HepG2 (cell line): ENCODE measurements around the gene SERPIND1. TPM values are rescaled to one million over a fixed set of nuclear protein-coding genes. Genes with fewer than 3 reads are reported as not detected.

Experiments used
- ATAC-seq: fragments of 200-7000 bp; cut with Tn5 transposase; 3 replicates; pipeline ENCODE4 v1.9.1; 2020; ENCODE audit warnings: mild to moderate bottlenecking, moderate library complexity
- BruUV-seq: library from RNA; stranded (reverse); fragments of 400-500 nt; replicated peaks from 2 replicates; lab custom pipeline; 2021; lab: Mats Ljungman, UMichigan
- CTCF ChIA-PET: fragments of 300-600 bp; formaldehyde crosslinking; extraction: SDS; loops from one replicate; lab custom pipeline; 2021; ENCODE audit warnings: low total read pairs, inconsistent platforms, low intra/inter-chr PET ratio; lab: Yijun Ruan, JAX
- POLR2A ChIA-PET: fragments of 350-600 bp; sonication (Branson Sonifier 250); formaldehyde crosslinking; loops from one replicate; lab custom pipeline; 2020; ENCODE audit warnings: antibody characterized with exemption, inconsistent platforms; lab: Yijun Ruan, JAX
- DNase-seq: peaks from one replicate; pipeline ENCODE4 v3.0.0-alpha.2; 2015; ENCODE audit warnings: low spot score
- FAIRE-seq: peaks from 3 replicates; lab custom pipeline; 2011; peaks lifted over from hg19 to GRCh38; lab: Jason Lieb, UNC
- H2AFZ ChIP-seq: one replicate; pipeline ENCODE4 v1.6.1; 2011; ENCODE audit warnings: low read length, inconsistent platforms
- H3K27ac ChIP-seq: fragments of 300-600 bp; 3 replicates; pipeline ENCODE4 v1.8.0; 2011; ENCODE audit warnings: mixed run types, mild to moderate bottlenecking, mixed read lengths, low read length, inconsistent platforms; ENCODE audit not compliant: insufficient read depth; ENCODE audit errors: extremely low read length
- H3K27me3 ChIP-seq, 2 experiments: fragments of 200-600 bp in 1 of 2; 2 replicates in 1 of 2; 3 replicates in 1 of 2; pipeline versions ENCODE4 v1.6.0 to v1.8.0; 2011; ENCODE audit warnings: low read length in 2 of 2, mild to moderate bottlenecking in 2 of 2, moderate library complexity in 2 of 2, inconsistent platforms in 1 of 2; ENCODE audit not compliant: insufficient read depth in 2 of 2, control insufficient read depth in 1 of 2
- H3K36me3 ChIP-seq, 2 experiments: fragments of 200-600 bp in 1 of 2; replicated peaks in 1 of 2; 2 replicates in 1 of 2; 3 replicates in 1 of 2; pipeline versions ENCODE4 v1.5.1 to v1.8.0; 2011; ENCODE audit warnings: low read length in 2 of 2, inconsistent platforms in 1 of 2; ENCODE audit not compliant: insufficient read depth in 2 of 2, control insufficient read depth in 1 of 2
- H3K4me1 ChIP-seq: 2 replicates; pipeline ENCODE4 v1.5.1; 2012; ENCODE audit warnings: low read length, inconsistent platforms; ENCODE audit not compliant: insufficient read depth
- H3K4me2 ChIP-seq: 2 replicates; pipeline ENCODE4 v1.6.0; 2011; ENCODE audit warnings: low read depth, low read length, inconsistent platforms
- H3K4me3 ChIP-seq, 3 experiments: fragments of 200-600 bp in 1 of 3; sonication (generic), shearing (Covaris generic) in 1 of 3; replicated peaks in 1 of 3; 2 replicates each; pipeline ENCODE4 v1.5.1; 2011 to 2016; ENCODE audit warnings: low read length in 3 of 3, inconsistent platforms in 2 of 3, low read depth in 2 of 3, mild to moderate bottlenecking in 2 of 3, control low read depth in 1 of 3, mixed read lengths in 1 of 3; ENCODE audit not compliant: insufficient read depth in 1 of 3
- H3K79me2 ChIP-seq: one replicate; pipeline ENCODE4 v1.6.1; 2011; ENCODE audit warnings: low read length, inconsistent platforms; ENCODE audit not compliant: insufficient read depth
- H3K9ac ChIP-seq: 2 replicates; pipeline ENCODE4 v1.6.0; 2011; ENCODE audit warnings: mild to moderate bottlenecking, low read depth, low read length, inconsistent platforms; ENCODE audit not compliant: insufficient read depth
- H3K9me3 ChIP-seq: 2 replicates; pipeline ENCODE4 v1.5.1; 2012; ENCODE audit warnings: mild to moderate bottlenecking, low read length
- H4K20me1 ChIP-seq: 2 replicates; pipeline ENCODE4 v1.6.0; 2011; ENCODE audit warnings: inconsistent platforms, mild to moderate bottlenecking, low read length, moderate library complexity; ENCODE audit not compliant: insufficient read depth
- AGO2 ChIP-seq: fragments of 200-400 bp; formaldehyde crosslinking; optimal IDR thresholded peaks from 2 replicates; pipeline ENCODE3; 2017; ENCODE audit warnings: mild to moderate bottlenecking, low read depth, low read length, moderate library complexity
- ARID4A ChIP-seq: sonication (generic); formaldehyde crosslinking; IDR thresholded peaks from 2 replicates; pipeline ENCODE4 v1.5.0; 2020; ENCODE audit warnings: mild to moderate bottlenecking, missing genetic modification reagents, borderline replicate concordance
- NAIF1 ChIP-seq: sonication (generic); formaldehyde crosslinking; IDR thresholded peaks from 2 replicates; pipeline ENCODE4 v1.5.0; 2020; ENCODE audit warnings: mild to moderate bottlenecking, missing genetic modification reagents, borderline replicate concordance
- POLR2A ChIP-seq, 2 experiments: IDR thresholded peaks; 2 replicates each; pipeline ENCODE4 v1.6.1; 2011; ENCODE audit warnings: low read depth in 2 of 2, low read length in 2 of 2, mild to moderate bottlenecking in 1 of 2, moderate library complexity in 1 of 2; ENCODE audit not compliant: insufficient read depth in 1 of 2
- POLR2G ChIP-seq: fragments of 200-400 bp; formaldehyde crosslinking; IDR thresholded peaks from 2 replicates; pipeline ENCODE4 v1.6.1; 2018; ENCODE audit warnings: mild to moderate bottlenecking, low read depth, low read length, moderate library complexity
- RARG ChIP-seq: sonication (generic); formaldehyde crosslinking; IDR thresholded peaks from 2 replicates; pipeline ENCODE4 v1.4.0; 2020; ENCODE audit warnings: low read depth, mild to moderate bottlenecking, missing genetic modification reagents
- RBM22 ChIP-seq: fragments of 200-400 bp; formaldehyde crosslinking; optimal IDR thresholded peaks from 2 replicates; pipeline ENCODE3; 2017; ENCODE audit warnings: mild to moderate bottlenecking, low read length, moderate library complexity
- RNF219 ChIP-seq: sonication (generic); formaldehyde crosslinking; IDR thresholded peaks from 2 replicates; pipeline ENCODE4 v1.5.0; 2020; ENCODE audit warnings: mild to moderate bottlenecking, missing genetic modification reagents
- TAF1 ChIP-seq: sonication (generic); formaldehyde crosslinking; IDR thresholded peaks from 2 replicates; pipeline ENCODE4 v1.4.0; 2020; ENCODE audit warnings: missing genetic modification reagents
- TOE1 ChIP-seq: sonication (generic); formaldehyde crosslinking; IDR thresholded peaks from 2 replicates; pipeline ENCODE4 v1.4.0; 2020; ENCODE audit warnings: mild to moderate bottlenecking, missing genetic modification reagents
- ZBTB42 ChIP-seq: sonication (generic); formaldehyde crosslinking; IDR thresholded peaks from 2 replicates; pipeline ENCODE4 v1.5.0; 2020; ENCODE audit warnings: mild to moderate bottlenecking, missing genetic modification reagents
- ZFP91 ChIP-seq: sonication (generic); formaldehyde crosslinking; IDR thresholded peaks from 2 replicates; pipeline ENCODE4 v1.9.0; 2022; ENCODE audit warnings: missing genetic modification reagents, mild to moderate bottlenecking, borderline replicate concordance
- ZSCAN30 ChIP-seq: sonication (generic); formaldehyde crosslinking; IDR thresholded peaks from 2 replicates; pipeline ENCODE4 v1.5.0; 2020; ENCODE audit warnings: mild to moderate bottlenecking, missing genetic modification reagents
- WGBS: methylation state at CpG from one replicate; pipeline ENCODE4 v1.1.6; 2017; ENCODE audit warnings: low lambda C conversion rate; 5-methylcytosine and 5-hydroxymethylcytosine counted together
- in situ Hi-C: cut with HindIII; loops from 2 replicates; pipeline ENCODE4 v1.10.0; 2017; ENCODE audit warnings: low pct_unique_long_range_greater_than_20kb; ENCODE audit not compliant: extremely low pct_ligation_motif_present
- intact Hi-C: fragments of 100-400 bp; cut with micrococcal nuclease; formaldehyde crosslinking; loops from one replicate; pipeline ENCODE4 v1.10.0; 2022; ENCODE audit not compliant: unreplicated experiment
- polyA plus RNA-seq, 8 experiments: library from polyadenylated mRNA; depleted of rRNA in 3 of 8; stranded (reverse) in 7 of 8; unstranded in 1 of 8; fragments of >200 nt; fragmentation: Illumina TruSeq in 4 of 8; extraction: Trizol in 4 of 8; gene quantifications; 2 replicates each; pipeline versions ENCODE4 v1.2.1 to v1.2.3, GENCODE V29; 2011 to 2016; ENCODE audit warnings: low read depth in 4 of 8, missing spikeins in 1 of 8, mixed read lengths in 1 of 8; ENCODE audit not compliant: insufficient read depth in 1 of 8
- total RNA-seq, 5 experiments: library from RNA; depleted of rRNA; stranded (reverse); fragments of >200 nt; fragmentation: Illumina TruSeq; extraction: Trizol; gene quantifications; 2 replicates each; pipeline ENCODE4 v1.2.3, GENCODE V29; 2016; ENCODE audit warnings: low read depth in 1 of 5

The SERPIND1 gene
- total and polyA plus RNA-seq, 2 of the 13 experiments (the other 11 are each of a cell fraction or from before 2014, with no cell fraction given) = 111 to 350 TPM

- no TSS peak for BruUV-seq
- ATAC-seq (no peak), DNase-seq (no peak), FAIRE-seq (no peak)
- Histone ChIP-seq H3K79me2 (peaks cover 62% of the 10 kb centered on the region), H3K27ac (peak overlapping the region; percentile 5), H3K27me3 (no peaks in the 10 kb centered on the region), H4K20me1 (peaks cover 24% of the 10 kb centered on the region), H3K4me1 (peaks cover 82% of the 10 kb centered on the region), H2AFZ (no peak overlapping the region), H3K9ac (peak overlapping the region; percentile 13; the same call in 1 of the 2 replicates), H3K4me2 (peak overlapping the region; percentile 56), H3K9me3 (no peaks in the 10 kb centered on the region), H3K4me3 (peak overlapping the region in 1 of 3 experiments; percentile 3; a peak in 2 of 6 replicates), H3K36me3 (peaks cover 30 to 78% of the 10 kb centered on the region in 2 experiments)
- in situ Hi-C loops (no loop called here), intact Hi-C loops (no loop called here)
- ChIA-PET POLR2A (interaction anchor here (2.0 to 11.1 kb wide), 2 partner anchors 6 to 9 kb away, joined by 6 to 172 read pairs; partner anchors contain the start of gene SERPIND1), CTCF (no interaction called here)
- WGBS = 91% methylated on average over 9 of the region's 11 CpGs
- peak; percentile 82 for TF ChIP-seq RBM22
- TF ChIP-seq ZBTB42 (CRISPR knock-in tag) = no peak
- TF ChIP-seq NAIF1 = 0 out of 2 replicates have a peak, but pooled peaks have one; percentile 31
- 0 out of 2 replicates have a peak, but pooled peaks have one; percentile 54 for TF ChIP-seq RNF219
- peak; percentile 3 to 52; a peak in 2 of 4 replicates for TF ChIP-seq POLR2A (IDR thresholded peaks at IDR 0.05; ENCODE audit: insufficient read depth in 1 of 2, low read depth in 2 of 2, low read length in 2 of 2)
- no peak for TF ChIP-seq RARG (CRISPR knock-in tag)
- TF ChIP-seq TAF1 (CRISPR knock-in tag) = no peak
- TF ChIP-seq ZSCAN30 (CRISPR knock-in tag) = 0 out of 2 replicates have a peak, but pooled peaks have one; percentile 65
- TF ChIP-seq POLR2G = peak; percentile 33; the same call in 1 of the 2 replicates
- peak; percentile 18 for TF ChIP-seq AGO2
- TF ChIP-seq TOE1 (CRISPR knock-in tag) = no peak
- TF ChIP-seq ZFP91 (CRISPR knock-in tag) = 0 out of 2 replicates have a peak, but pooled peaks have one; percentile 36
- TF ChIP-seq ARID4A (CRISPR knock-in tag) = peak; percentile 16; the same call in 1 of the 2 replicates
Measured at GRCh38 chr22:20781272-20781990, 7.5 kb downstream of the SERPIND1 start.
